GF-D8 (cell line): Measurements from ENCODE around the gene GAD2.

ENCODE experiments used
- DNase-seq: peaks from one replicate; lab custom pipeline; 2025; lab: John Stamatoyannopoulos, UW

GAD2 gene

DNA sequence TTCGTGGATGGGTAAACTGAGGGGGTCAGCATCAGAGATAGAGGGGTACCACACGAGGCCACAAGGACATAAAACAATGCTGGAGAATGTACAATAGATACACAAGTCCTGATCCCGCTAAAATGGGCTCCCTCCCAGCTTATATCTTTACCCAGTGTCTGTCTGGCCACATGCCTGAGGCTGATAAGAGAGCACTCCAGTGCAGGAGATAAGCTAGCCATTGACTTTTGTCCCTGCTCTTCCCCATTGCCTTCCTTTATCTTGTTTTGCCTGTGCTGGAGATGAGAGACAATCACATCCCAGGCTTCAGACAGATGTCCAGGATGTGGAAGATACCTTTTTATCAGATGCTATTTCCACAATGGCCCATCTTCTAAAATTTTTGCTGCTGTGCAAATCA is 6.0 kb downstream of the GAD2 start:
- DNase-seq, result no peak

- DNase-seq, result no peak
Observed at GRCh38 chr10:26225322-26225721, 8.7 kb downstream of the GAD2 start.

DNA sequence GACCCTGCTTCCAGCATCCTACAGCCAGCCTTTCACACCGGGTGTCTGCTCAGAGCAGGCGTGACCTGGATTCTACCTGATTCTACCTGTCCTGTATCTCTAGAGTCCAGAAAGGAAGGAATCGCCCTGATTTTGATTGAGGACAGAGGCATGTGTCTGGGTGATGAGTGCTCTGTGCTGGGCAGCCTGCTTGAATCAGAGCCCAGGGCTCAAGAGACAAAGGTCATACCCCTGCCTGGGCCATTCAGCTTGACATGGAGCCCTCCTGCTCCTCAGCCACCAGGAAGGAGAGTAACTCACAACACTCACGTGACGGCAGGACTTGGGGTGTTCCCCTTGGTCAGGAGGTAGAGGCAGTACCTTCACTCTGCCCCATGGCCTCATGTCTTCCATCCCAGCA is 11.2 kb downstream of the GAD2 start:
- DNase-seq, result no peak

DNA sequence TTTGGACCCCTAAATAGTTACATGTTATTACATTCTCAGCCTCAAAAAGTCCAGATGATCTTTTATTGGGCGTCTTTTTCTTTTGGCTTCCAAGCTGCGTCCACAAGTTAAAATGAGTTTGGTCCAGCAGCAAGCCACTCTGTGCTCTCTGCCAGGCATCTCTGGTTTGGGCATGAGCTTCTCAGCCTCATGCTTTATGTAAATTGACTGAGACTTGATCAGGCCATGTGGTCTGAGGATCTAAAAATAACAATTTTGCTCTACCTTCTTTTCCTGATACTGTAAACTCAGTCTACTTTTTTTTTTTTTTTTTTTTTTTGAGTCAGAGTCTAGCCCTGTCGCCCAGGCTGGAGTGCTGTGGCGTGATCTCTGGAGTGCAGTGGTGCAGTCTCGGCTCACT is 15.6 kb downstream of the GAD2 start:
- DNase-seq, result no peak

GRCh38 chr10:26235761-26236160 is 19.2 kb downstream of the GAD2 start:
- no peak for DNase-seq

GRCh38 chr10:26238378-26238777 is 21.8 kb downstream of the GAD2 start:
- DNase-seq, result no peak

- no peak for DNase-seq
Observed at GRCh38 chr10:26242706-26243350, 26.3 kb downstream of the GAD2 start.

- no peak for DNase-seq
Observed at GRCh38 chr10:26243351-26243720, 26.8 kb downstream of the GAD2 start.

DNA sequence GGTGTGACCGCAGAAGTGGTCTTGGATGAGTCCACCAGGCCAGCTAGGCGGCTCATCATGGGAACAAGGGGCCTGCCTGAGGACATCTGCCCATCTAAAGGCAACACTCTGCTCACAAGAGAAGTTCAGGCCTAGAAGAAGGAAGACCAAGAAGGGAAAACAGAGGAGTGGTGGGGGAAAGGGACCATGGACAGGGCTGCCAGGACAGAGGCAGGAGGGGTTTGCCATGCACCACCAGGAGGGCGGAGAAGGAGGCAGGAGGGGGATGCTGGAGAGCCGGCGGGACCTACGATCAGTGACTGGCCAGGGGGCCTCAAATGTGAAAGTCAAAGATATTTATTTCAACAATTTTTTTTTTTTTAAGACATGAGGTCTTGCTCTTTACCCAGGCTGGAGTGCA is 33.1 kb downstream of the GAD2 start:
- DNase-seq, result no peak

- DNase-seq, result no peak
Observed at GRCh38 chr10:26251925-26252324, 35.4 kb downstream of the GAD2 start.

DNA sequence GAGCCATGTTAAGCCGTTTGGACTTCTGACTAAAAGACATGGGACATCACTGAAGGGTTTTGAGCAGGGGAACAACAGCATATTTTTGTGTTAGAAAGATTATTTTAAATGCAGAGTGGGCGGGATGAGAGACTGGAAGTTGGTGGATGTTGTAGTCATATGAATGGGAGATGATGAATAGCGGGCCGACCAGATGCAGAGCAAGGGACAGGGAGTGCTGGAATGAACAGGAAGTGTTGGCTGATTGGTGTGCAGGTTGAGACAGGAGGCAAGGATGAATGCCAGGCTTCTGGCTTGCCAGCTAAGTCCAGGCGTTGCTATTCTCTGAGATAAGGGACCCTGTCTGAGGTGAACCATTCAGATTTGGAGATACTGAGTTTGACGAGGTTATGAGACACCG is 38.0 kb downstream of the GAD2 start:
- DNase-seq, result no peak

DNA sequence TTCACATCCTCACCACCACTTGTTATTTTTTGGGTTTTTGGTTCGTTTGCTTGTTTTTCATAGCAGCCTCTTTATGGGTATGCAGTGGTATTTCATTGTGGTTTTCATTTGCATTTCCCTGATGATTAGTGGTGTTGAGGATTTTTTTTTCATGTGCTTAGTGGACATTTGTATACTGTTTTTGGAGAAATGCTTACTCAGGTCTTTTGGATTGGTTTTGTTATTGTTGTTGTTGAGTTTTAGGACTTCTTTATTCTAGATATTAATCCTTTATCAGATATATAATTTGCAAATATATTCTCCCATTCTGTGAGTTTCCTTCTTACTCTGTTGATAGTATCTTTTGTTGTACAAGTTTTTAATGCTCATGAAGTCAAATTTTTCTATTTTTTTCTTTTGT is 42.8 kb downstream of the GAD2 start:
- no peak for DNase-seq

DNA sequence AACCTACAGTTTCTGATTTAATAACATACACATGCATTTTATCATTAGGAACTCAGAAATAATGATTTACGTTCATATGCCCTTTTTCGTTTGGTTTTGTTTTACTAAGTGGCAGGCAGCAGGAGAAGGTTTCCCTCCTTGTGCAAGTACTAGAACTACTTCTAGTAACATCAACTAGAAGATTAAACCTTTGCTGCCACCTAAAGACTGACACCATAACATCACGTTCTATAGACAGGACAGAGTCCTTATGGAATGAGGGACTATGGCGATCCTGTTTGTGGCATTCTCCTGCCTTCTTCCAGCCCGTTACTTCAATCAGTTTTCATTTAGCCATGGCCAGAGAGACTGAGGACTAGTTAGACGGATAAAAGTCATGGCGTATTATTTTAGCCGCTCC is 53.2 kb downstream of the GAD2 start:
- peak; percentile 4 for DNase-seq

DNA sequence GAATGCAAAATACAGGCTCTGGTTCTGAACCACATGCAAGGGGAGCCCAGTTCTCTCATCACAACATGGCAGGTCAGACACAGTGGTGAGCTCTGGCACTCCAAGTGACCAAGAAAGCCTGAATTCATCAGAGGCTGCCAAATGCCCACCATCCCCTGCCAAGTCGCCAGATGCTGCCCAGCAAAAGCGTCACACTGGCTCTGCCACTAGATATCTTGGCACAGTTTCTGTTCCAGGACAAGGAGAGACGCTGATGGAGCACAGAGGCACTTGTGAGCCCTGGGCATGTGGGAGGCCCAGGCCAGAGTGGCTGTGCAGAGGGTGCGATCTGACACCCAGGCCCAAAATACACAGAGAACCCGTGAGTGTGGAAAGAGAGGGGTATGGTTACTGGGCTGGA is 57.8 kb downstream of the GAD2 start:
- no peak for DNase-seq

DNA sequence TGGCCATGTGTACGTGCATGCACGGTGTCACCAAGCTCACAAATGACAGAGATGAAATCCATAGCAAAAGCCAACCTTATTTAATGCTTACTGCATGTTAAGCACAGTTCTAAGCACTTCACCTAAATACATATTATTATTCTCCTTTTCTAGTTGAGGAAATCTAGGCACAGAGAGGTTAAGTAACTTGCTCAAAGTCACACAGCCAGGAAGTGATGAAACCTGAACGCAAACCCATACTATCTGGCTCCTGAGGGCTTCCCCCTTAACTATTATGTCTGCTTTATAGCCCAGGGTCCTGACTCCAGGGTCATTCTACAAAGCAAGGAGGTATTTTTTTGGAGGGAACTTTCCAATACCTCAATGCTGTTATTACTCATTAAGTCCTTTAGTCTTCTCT is 61.7 kb downstream of the GAD2 start:
- no peak for DNase-seq

- DNase-seq, result no peak
Observed at GRCh38 chr10:26290236-26290635, 73.7 kb downstream of the GAD2 start.

- no peak for DNase-seq
Observed at GRCh38 chr10:26291721-26292480, 75.3 kb downstream of the GAD2 start.

- no peak for DNase-seq
Observed at GRCh38 chr10:26296360-26296759, 79.8 kb downstream of the GAD2 start.

- no peak for DNase-seq
Observed at GRCh38 chr10:26300001-26300400, 83.4 kb downstream of the GAD2 start.

DNA sequence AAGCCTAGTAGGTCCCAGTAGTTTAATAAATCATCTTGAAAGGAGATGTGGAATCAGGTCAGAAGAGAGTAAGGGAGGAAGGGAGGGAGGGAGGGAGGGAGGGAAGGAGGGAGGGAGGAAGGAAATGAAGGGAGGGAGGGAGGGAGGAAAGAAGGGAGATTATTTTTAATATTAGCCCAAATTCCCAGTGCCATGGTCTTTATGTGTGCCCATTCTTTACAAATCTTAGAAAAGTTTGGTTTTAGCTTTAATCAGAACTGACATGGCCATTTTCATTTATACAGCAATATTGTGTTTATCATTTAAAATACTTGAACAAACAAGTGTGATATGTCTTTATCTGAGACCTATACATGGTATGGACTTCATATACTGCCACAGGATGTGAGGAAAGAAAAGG is 86.8 kb downstream of the GAD2 start:
- DNase-seq, result no peak

GRCh38 chr10:26310361-26310760 is 93.8 kb downstream of the GAD2 start:
- no peak for DNase-seq

DNA sequence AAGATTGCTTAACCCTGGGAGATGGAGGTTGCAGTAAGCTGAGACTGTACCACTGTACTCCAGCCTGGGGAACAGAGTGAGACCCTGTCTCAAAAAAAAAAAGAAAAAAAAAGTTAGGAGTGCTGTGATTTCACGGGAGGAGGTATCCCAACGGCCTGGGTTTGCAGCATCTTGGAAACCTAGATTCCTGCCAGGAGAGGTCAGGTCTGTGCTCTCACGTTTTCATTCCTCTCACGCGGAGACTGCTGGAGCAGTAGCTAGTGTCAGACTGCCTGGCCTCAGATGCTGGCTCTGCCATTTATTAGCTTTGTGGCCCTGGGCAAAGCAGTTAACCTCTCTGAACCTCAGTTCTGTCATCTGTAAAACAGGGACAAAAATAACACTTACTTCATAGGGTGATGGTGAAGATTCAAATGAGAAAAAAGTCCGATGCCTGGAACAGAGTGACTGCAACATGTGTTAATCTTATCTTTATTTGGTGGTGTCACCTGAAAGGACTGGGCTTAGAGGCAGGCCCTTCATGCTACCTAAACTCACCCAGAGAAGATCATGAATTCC is 94.9 kb downstream of the GAD2 start:
- DNase-seq, result no peak

GRCh38 chr10:26314265-26315013 is 97.9 kb downstream of the GAD2 start:
- no peak for DNase-seq
